Suppressor macrophage treated with lipopolysaccharide for 1 hour (primary cell): ENCODE data around the gene MTCH1.
A peak's percentile ranks its signal among the peaks of the same experiment; 100 is the strongest.
"Not testable (repeated sequence)": the region's sequence is repeated elsewhere in the genome, so short reads cannot be mapped to it uniquely, and the experiment has no call there.

Experiments used
- DNase-seq, 3 donors: peaks; one replicate each; pipeline ENCODE4 v3.0.0-alpha.2; 2020 to 2022

MTCH1 gene

DNA sequence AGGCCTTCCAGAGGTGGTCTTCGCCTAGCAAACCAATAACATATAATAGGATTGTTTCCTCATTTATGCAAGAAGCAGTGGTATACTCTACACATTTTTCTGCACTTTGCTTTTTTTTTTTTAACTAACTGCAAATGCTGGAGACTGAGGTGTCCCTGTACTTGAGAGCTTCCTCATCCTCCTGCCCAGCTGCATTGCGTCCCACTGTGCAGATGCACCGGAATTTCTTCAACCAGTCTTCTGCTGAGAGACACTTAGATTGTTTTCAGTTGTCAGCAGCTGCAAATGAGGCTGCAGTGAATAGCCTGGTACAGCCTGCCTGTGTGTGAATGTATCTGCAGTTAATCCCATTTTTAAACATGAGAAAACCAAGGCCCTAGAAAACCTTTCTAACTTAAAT is 31.0 kb upstream of the MTCH1 start:
- no peak for DNase-seq

DNA sequence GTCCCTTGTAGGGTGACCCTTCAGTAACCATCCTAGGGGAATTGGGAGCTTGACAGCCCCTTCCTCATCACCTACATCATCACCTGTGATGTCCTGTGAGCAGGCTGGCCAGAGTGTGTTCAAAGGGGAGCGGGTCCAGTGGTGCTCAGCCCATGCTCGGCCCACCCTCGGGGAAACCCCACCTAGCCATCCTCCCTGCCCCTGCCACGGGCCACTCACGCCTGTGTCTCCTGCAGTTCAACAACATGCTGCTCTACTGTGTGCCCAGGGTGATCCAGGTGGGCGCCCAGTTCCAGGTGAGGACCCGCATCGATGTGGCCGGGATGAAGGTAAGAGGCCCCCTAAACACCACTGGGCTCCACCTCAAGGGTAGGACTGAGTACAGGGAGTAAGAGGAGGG is 29.5 kb upstream of the MTCH1 start:
- DNase-seq: no peak

DNA sequence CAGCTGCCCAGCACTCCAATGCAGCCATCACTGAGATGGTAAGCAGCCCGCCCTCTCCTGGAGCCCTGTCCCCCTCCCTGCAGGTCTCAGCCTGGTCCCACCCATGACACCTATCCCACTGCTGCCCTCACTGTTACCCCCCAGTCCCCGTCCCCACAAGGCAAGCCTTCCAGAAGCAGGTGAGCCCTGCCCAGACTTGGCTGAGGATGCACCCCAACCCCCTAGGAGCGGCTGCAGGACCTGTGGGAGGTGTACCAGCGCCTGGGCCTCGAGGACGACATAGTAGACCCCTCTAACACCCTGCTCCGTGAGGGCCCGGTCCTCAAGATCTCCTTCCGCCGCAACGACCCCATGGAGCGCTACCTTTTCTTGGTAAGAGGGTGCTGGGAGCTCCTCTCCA is 28.7 kb upstream of the MTCH1 start:
- DNase-seq: no peak

DNA sequence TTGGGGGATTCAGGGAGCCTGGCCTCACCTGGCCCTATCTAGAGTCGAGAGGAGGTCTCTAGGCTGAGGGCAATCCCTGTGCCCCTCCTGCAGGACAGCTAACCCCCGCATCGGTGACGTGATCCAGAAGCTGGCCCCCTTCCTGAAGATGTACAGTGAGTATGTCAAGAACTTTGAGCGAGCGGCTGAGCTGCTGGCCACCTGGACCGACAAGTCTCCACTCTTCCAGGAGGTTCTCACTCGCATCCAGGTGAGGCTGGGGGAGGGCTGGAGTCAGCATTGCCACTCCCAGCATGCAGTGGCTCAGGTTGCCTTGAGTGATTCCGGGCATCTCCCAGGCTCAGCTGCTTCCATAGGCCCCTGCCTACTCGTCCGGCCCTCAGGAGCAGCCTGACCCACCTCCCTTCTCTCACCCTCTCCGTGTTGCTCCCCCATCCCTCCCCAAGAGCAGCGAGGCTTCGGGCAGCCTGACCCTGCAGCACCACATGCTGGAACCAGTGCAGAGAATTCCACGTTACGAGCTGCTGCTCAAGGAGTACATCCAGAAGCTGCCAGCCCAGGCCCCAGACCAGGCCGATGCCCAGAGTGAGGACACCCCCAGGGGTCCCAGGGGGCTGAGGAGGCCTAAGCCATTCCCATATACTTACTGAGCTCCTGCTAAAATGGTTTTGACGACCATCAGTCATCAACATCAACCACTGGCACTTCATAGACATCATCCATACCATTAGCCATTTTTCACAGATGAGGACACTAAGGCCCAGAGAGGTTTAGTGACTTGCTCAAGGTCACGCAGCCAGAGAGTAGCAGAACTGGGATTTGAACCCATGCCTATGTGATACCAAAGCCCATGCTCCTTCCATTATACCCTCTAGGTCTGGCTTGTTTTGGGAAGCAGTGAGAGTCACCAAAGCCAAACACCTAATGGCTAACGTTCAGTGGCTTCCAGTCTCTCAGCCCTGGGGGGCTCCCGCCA is 27.8 kb upstream of the MTCH1 start:
- no peak for DNase-seq

DNA sequence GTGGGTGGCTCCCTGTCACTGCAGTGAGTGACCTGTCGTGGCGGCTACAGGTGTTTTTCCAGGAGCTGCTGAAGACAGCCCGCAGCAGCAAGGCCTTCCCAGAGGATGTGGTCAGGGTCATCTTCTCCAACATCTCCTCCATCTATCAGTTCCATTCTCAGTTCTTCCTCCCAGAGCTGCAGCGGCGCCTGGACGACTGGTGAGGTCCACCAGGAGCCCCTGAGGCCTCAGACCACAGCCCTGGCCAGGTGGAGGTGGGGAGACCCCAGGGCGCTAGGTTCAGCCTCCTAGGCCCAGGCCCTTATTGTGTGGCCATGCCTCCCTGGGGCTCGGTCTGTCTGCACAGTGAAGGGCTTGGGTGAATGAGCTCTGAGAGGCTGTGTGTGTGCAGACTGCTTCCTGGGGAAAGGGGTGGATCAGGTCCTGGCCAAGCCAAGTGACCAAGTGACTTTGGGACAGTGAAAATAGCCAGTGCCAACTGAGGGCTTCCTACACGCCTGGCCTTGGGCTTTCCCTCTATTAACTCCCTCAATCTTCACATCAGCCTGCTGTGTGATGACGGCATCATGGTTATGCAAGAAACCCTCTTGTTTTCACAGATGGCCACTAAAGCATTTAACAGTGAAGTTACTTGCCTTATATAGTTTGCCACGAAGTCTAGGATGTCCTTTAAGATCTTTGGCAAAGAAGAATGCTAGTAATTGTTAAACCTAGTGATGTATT is 25.8 kb upstream of the MTCH1 start:
- DNase-seq: peak; percentile 69 to 81 (median 74)

DNA sequence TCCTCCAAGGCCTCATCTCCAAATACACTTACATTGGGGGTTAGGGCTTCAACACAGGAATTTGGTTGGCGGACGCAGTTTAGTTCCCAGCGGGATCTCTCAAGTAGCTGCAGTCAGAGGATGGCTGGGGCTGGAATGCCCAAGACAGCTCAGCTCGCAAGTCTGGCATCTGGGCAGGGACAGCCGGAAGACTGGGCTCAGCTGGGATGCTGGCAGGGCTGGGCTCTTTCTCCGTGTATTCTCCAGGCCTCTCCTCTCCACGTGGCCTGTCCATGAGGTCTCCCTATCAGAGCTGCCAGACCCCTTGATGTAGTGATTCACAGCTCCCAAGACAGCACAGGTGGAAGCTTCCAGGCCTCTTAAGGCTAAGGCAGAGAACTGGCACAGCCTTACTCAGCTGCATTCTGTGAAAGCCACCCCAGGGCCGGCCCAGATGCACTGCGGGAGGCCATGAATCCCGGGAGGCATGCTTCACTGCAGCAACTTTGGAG is 24.5 kb upstream of the MTCH1 start:
- no peak for DNase-seq

DNA sequence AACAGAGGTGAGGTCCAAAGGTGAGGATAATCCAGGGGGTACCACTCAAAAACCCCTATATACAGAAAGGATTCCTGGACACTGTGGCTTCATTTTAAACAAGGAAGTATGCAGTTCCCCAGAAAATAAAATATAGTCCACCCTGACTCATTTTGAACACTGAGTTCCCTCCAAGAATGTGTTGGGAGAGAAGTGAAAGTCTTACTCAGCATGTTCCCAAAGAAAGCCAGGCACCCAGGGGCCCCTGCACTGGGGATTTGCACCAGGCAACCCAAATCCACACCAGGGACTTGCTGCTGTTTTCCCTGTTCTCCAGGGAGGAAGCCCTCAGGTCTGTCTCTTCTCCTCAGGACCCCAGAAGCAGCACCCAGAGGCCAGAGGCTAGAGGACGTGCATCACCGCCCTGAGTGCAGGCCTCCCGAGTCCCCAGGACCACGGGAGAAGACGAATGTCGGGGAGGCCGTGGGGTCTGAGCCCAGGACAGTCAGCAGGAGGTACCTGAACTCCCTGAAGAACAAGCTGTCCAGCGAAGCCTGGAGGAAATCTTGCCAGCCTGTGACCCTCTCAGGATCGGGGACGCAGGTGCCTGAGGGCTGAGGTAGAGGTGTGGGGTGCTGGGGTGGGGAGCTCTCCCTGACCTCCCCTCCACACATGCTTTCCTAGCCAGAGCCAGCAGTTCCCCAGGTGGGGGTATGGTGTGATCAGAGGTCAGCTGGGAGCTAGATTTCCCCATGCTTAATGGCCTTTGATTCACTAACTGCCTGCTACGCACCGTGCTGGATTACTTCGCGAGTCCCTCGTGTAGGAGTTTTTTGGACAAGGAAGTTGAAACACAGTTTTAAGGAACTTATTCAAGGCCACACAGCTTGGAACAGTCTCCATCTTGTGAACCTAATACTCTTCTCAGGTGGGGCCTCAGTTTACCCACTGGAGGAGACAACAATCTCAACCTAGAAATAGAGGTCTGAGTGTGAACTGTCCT is 22.8 kb upstream of the MTCH1 start:
- DNase-seq: peak; percentile 70 to 85 (median 77)

DNA sequence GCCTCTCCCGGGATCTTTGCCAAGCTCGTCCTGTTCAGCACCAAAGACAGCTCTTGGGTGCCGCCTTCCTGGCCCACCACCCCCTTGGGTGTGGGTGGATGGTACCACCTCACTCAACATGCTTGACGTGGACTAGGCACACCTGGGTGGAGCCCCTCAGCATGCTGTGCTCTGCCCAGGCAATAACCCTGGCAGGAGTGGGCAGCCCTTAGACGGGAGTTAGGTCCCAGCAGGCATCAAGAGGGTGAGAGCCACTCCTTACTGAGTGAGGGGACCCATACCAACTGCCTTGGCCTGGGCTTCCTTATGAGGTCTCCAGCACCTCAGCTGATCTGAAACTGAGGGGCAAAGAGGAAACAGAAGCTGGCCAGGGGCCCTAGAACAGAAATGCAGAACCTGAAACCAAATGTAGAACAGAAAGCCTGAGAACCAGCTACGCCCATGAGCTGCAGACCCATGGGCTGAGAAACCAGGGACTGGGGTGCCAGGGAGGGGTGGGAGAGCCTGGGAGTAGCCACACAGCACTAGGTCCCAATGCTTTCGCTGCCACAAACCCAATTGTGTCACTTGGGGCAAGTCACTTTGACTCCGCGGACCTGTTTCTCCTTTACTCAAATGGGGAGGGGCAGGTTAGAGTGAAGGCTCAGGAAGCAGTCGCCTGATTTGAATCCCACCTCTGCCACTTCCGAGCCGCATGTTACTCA is 21.5 kb upstream of the MTCH1 start:
- DNase-seq: peak; percentile 78 to 91 (median 81)

DNA sequence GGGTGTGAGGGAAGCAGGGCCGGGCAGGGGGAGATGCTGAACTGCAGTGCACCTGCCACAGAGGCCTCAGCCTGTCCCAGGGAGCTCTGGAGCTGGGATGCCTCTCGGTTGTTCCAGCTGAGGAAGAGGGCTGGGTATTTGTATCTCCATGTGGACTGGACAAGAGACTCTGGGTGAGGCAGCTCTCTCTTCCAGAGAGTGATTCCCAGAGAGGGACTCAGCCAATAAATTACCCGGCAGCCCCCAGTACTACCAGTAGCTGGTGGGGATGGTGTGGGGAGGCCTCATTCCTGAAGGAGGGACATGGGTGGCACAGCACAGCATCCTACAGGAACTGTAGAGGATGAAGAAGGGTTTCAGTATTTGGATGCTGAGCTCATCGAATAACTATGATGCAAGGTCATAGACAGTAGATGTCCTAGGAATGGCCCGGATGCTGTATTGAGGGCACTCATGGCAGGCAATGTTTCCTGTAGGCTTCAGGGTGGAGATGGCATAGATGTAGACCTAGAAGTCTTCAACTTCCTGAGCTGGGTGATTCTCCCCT is 20.9 kb upstream of the MTCH1 start:
- peak; percentile 48 to 72 (median 55) for DNase-seq

DNA sequence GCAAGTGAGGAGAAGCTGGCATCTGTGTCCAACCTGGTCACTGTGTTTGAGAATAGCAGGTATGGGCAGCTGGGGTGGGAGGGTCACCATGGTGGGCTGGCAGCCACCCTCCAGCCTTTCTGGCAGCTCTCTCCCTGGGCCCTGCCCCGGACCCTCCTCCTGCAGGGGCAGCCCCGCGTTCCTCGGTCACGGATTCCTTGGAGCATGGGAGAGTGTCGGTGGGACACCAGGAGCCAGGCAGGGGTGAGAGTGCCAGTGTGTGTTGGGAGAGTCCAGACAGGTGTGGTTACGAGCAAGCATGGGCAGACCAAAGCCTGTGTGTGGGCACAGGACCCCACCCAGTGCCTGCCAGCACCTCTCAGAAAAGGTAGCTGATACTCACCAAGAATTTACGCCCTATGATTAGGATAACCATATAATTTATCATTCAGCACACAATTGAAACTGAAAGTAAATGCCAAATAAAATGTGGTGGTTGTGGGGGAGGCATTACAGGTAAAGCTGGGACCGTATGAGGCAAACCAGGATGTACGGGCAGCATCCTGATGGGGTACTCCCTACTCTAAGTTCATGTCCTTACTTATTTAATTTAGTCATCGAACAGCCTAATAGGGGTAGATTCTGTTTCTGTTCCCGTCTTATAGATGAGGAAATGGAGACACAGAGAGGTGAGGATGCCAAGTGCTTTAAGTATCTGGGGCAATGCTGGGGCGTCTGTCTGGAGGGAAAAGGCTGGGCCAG is 20.0 kb upstream of the MTCH1 start:
- peak; percentile 54 to 76 (median 56) for DNase-seq

DNA sequence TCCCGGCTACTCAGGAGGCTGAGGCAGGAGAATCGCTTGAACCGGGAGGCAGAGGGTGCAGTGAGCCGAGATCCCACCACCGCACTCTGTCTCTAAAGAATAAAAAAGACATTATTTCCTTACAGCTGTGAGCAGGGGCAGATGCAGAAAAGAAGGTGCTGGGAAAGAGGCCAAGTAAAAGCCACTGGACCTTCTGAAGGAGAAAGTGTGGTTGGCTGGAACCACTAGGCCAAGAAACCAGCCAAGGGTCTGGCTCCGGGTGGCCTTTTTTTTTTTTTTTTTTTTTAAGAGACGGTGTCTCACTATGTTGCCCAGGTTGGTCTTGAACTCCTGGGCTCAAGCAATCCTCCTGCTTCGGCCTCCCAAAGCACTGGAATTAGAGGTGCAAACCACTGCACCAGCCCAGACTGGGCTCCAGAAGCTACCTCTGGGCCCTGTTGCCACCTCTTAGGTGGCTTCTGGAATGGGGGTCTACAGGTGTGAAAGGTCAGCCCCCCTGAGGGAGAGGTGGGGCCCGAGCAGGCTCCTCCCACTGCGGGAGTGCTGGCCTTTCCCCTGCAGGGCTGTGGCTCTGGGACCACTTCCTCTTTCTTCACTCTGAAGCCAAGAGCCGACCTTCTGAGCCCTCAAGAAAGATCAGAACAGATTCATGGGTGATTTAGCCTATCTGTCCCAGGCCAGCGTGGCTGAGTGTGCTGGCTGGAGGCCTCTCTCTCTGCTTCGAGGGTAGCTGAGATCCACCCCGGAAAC is 19.2 kb upstream of the MTCH1 start, which contains the start of gene FGD2:
FGD2 (plus strand) TSS at position 595 of the 750 bp plus-strand sequence. CDS start 163 bp downstream, outside the sequence.
- peak; percentile 79 to 85 (median 80) for DNase-seq

DNA sequence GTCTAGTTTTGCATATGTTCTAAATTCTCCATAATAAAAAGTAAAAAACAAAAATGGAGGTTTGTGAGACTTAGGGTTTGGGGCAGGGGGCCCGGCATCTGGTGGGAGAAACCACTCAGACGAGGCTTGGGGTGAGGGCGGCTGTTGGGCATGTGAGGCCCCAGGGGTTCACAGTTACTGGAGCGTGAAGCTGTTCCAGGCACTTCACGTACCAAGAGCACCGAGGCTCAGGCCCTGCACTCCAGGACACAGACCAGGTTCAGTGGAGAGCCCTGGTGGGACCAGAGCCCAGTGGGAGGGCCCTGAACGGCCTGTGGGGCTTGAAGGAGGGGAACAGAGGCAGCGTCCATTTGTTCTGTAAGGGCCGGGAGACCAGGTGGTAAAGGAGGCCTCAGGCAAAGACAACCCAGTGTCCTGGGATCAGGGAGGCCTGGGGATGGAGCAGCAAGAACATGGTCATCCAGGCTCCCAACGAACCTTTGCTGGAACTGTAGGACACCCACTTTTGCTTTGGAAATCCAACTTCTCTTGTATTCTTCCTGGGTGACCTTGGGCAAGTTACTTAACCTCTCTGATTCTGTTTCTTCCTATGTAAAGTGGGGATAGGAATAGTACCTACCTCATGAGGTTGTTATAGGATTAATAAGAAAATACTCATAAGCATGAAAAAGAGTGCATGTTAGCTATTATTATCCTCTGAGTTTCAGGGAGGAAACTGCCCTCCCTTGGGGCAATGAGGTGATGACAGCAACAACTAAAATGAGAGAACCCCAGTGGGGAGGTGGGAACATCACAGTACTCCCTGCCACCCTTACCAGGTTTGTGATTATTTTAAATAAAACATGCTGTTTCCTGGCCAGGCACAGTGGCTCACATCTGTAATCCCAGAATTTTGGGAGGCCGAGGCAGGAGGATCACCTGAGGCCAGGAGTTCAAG is 18.3 kb upstream of the MTCH1 start:
- DNase-seq: no peak

DNA sequence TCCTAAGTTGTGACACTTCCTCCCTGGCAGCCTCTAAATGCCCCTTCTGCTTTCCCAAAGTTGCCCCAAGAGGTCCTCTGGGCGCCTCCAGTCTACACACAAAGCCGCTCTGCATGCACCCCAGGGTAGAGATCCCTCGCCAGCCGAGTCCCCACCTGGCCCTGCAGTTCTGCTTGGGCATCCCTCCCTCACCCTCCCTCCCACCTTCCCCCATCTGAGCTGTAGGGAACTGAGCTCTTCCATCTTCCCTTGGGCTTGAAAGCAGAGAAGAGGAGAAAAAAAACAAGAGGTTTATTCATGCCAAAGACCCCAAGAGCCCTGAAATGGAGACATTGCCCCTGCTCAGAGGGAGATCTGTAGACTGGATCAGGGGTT is 13.7 kb upstream of the MTCH1 start:
- DNase-seq: no peak

DNA sequence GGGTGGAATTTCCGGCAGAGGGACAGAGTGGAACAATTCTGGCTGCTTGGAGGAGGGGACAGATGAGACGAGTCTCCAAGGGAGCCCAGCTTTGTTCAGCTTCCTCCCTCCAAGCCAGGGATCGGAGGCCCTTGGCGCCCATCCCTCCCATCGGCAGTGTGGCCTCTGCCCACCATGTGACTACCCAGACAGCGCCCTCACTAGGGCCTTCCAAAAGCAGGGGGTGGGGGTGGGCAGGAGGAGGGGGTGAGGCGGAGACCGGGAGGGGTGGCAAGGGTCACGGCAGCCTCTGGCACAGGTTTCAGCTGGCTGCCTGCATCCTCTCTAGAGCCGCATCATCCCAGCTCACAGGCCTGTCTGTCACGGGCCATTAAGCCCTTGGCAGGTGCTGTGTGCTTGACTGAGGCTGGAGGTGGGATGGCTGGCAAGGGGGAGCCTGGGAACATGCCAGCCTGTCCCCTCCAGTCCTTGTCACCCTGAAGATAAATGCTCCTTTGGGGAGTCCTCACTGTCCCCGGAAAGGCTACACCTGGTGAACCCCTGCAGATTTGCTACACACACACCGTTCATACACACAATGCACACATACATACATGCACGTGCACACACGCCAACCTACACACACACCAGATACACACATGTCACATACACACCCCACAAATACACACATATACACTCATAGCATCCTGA is 13.2 kb upstream of the MTCH1 start:
- DNase-seq: no peak

DNA sequence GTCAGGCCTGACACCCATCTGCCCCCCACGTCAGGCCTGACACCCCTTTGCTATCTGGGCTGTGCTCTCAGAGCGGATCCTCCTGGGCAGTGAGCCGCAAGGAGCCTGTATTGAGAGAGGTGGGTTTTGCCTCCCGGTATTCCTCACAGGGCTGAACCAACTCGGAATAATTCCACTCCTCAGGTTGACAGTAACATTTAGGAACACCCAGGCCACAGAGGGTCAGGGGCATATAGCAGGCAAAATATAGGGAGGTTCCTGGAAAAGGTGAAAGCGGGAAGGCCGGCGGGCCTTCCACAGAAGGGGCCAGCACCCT is 12.7 kb upstream of the MTCH1 start:
- no peak for DNase-seq

DNA sequence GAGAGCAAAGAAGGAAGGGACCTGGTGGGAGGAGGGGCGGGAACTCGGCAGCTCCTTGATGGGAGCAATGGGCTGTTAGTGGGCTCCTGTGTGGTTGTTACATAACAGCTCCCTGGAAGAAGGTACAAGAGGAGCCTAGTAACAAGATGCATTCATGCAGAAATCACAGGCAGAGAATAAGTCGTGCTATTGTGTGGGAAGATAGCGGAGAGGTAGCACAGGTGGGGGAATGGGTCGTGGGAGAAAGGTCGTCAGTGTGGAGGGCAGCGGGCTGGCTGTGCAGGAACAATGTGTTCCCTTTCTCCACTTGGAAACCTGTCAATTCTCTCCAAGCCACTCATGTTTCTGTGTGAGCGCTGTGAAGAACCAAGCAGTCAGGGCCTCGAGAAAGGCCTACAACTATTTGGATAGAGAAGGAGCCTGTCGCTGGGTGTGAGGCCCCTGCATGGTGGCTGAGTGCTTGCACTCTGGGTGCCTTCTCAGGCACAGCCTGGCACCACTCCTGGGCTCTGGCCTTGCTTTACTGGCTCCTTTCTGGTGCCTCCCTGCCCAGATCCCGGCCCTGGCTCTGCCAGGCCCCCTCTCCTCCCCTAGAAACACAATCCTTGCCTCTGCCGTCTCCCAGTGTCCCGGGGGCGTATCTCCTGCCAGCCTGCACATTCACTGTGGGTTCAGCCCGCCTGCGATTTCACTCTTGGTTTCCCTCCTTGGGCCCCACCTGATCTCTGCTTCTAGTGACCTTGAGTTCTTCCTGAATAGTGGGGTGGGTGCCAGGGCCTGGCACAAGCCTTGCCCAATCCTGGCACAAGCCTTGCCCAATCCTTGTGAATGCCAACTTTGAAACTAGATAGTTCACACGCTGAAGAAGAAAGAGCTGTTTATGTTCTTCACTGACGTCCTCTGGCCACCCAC is 12.1 kb upstream of the MTCH1 start:
- no peak for DNase-seq

DNA sequence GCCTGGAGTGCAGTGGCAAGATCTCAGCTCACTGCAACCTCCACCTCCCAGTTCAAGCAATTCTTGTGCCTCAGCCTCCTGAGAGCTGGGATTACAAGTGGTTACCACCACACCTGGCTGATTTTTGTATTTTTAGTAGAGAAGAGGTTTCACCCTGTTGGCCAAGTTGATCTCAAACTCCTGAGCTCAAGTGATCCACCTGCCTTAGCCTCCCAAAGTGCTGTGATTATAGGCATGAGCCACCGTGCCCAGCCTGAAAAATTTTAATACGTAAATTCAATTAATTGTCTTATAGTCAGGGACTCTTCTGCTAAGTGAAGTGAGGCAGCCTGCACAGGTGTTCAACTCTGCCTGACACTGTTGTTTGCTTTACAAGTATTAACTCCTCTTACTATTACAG is 4.4 kb upstream of the MTCH1 start:
- not testable (repeated sequence) for DNase-seq
